SU-DHL-6 (cell line): ENCODE data around the gene BCL2.

ENCODE experiments used
- H2AFZ ChIP-seq: fragments of 200-600 bp; sonication (generic); 2 replicates; pipeline ENCODE4 v1.6.1; 2014; ENCODE audit warnings: low read depth, mild to moderate bottlenecking, moderate library complexity, mixed read lengths, antibody characterized with exemption, low read length; ENCODE audit not compliant: severe bottlenecking
- H3F3A ChIP-seq: fragments of 200-600 bp; shearing (Covaris generic); 2 replicates; pipeline ENCODE4 v1.6.0; 2016; ENCODE audit warnings: antibody characterized with exemption, mild to moderate bottlenecking; ENCODE audit not compliant: insufficient read depth
- H3K27ac ChIP-seq: fragments of 200-600 bp; sonication (generic); 2 replicates; pipeline ENCODE4 v1.5.1; 2016; ENCODE audit warnings: low read depth, mild to moderate bottlenecking, low read length, moderate library complexity, mixed read lengths
- H3K27me3 ChIP-seq: fragments of 200-600 bp; sonication (generic), shearing (Covaris generic); 2 replicates; pipeline ENCODE4 v1.6.0; 2014; ENCODE audit warnings: mild to moderate bottlenecking, low read length
- H3K36me3 ChIP-seq: fragments of 200-600 bp; sonication (generic); 2 replicates; pipeline ENCODE4 v1.6.1; 2014; ENCODE audit warnings: mild to moderate bottlenecking, low read length, mixed read lengths
- H3K4me2 ChIP-seq: fragments of 300-600, 200-600 bp; shearing (Covaris generic), sonication (generic); 2 replicates; pipeline ENCODE4 v1.6.0; 2014; ENCODE audit warnings: low read length, low read depth, mild to moderate bottlenecking; ENCODE audit not compliant: poor library complexity, severe bottlenecking
- H3K4me3 ChIP-seq: fragments of 200-600 bp; sonication (generic); 2 replicates; pipeline ENCODE4 v1.5.1; 2014; ENCODE audit warnings: antibody characterized with exemption, low read length, mild to moderate bottlenecking, mixed read lengths; ENCODE audit not compliant: insufficient read depth, poor library complexity, severe bottlenecking
- H3K79me2 ChIP-seq: fragments of 200-600 bp; sonication (generic); 2 replicates; pipeline ENCODE4 v1.6.1; 2014; ENCODE audit warnings: mild to moderate bottlenecking, low read length, moderate library complexity; ENCODE audit not compliant: insufficient read depth
- H3K9ac ChIP-seq: fragments of 200-600 bp; sonication (generic); 2 replicates; pipeline ENCODE4 v1.7.0; 2014; ENCODE audit warnings: mild to moderate bottlenecking, low read length
- H3K9me2 ChIP-seq: fragments of 200-600 bp; sonication (generic); replicated peaks from 2 replicates; pipeline ENCODE4 v1.6.1; 2014; ENCODE audit warnings: low read length; ENCODE audit not compliant: insufficient read depth
- H3K9me3 ChIP-seq: fragments of 200-600 bp; sonication (generic); 2 replicates; pipeline ENCODE4 v1.6.1; 2014; ENCODE audit warnings: low read length, mixed read lengths; ENCODE audit not compliant: insufficient read depth
- H4K20me1 ChIP-seq: fragments of 200-600 bp; sonication (generic); 2 replicates; pipeline ENCODE4 v1.6.1; 2014; ENCODE audit warnings: low read depth, mild to moderate bottlenecking, antibody characterized with exemption, low read length, moderate library complexity, mixed read lengths
- EZH2phosphoT487 ChIP-seq: fragments of 200-600 bp; sonication (generic), shearing (Covaris generic); conservative IDR thresholded peaks from 2 replicates; pipeline ENCODE4 v1.6.1; 2018; ENCODE audit warnings: mild to moderate bottlenecking, antibody characterized with exemption, low read length, moderate library complexity, mixed read lengths
- TF ChIP-seq, protein P1 (sequence below): fragments of 200-600 bp; sonication (generic); IDR thresholded peaks from one replicate; pipeline ENCODE4 v1.5.1; 2017; ENCODE audit warnings: antibody characterized with exemption, mild to moderate bottlenecking, low read length, moderate library complexity; ENCODE audit not compliant: insufficient read depth, poor library complexity, severe bottlenecking

The BCL2 gene

DNA sequence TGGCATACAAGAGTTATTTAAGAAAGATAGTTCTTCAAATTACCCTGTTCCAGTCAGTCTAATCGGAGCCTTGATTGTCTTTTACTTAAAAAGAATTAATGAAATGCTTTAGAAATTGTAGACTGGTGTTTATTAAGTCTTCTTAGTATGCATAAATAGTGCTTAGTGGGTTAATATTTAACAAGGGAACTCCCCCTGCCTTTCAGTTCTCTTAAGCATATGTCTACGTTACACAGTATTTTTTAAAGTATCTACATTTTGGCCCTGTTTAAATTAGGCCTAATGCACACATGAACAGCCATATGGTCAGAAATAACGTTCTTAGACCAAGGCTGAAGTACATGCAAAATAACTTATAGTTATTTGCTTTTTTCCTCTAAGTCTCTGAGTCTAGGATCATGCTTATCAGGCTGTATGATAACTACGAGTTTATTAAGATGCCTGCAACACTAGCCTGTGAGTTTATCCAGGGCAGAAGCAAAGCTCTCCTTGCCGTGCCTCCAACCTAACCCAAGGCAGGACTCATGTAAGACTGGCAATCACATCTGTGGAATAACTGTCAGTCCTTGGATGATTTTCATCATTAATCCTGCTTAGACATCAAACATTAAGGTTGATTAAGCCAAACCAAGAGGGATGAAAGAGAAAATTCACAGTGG lies 6.7 kb downstream of the BCL2 start:
- peaks cover 49% of the 10 kb centered on the region for H4K20me1 ChIP-seq
- H3K27ac ChIP-seq, result peak overlapping the region; percentile 91
- H3F3A ChIP-seq, result peaks cover 41% of the 10 kb centered on the region; the same call in 1 of the 2 replicates
- H3K36me3 ChIP-seq, result peaks cover 44% of the 10 kb centered on the region
- peak overlapping the region; percentile 85 for H3K4me3 ChIP-seq
- H3K9me2 ChIP-seq, result no peaks in the 10 kb centered on the region
- H2AFZ ChIP-seq, result no peak overlapping the region
- H3K9ac ChIP-seq, result peak overlapping the region; percentile 83
- H3K9me3 ChIP-seq, result no peaks in the 10 kb centered on the region
- H3K79me2 ChIP-seq, result peaks cover 100% of the 10 kb centered on the region
- peak overlapping the region; percentile 86 for H3K4me2 ChIP-seq
- H3K27me3 ChIP-seq, result no peaks in the 10 kb centered on the region
- TF ChIP-seq, protein P1, sequence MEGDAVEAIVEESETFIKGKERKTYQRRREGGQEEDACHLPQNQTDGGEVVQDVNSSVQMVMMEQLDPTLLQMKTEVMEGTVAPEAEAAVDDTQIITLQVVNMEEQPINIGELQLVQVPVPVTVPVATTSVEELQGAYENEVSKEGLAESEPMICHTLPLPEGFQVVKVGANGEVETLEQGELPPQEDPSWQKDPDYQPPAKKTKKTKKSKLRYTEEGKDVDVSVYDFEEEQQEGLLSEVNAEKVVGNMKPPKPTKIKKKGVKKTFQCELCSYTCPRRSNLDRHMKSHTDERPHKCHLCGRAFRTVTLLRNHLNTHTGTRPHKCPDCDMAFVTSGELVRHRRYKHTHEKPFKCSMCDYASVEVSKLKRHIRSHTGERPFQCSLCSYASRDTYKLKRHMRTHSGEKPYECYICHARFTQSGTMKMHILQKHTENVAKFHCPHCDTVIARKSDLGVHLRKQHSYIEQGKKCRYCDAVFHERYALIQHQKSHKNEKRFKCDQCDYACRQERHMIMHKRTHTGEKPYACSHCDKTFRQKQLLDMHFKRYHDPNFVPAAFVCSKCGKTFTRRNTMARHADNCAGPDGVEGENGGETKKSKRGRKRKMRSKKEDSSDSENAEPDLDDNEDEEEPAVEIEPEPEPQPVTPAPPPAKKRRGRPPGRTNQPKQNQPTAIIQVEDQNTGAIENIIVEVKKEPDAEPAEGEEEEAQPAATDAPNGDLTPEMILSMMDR, result no peak
- TF ChIP-seq EZH2phosphoT487, result no peak

DNA sequence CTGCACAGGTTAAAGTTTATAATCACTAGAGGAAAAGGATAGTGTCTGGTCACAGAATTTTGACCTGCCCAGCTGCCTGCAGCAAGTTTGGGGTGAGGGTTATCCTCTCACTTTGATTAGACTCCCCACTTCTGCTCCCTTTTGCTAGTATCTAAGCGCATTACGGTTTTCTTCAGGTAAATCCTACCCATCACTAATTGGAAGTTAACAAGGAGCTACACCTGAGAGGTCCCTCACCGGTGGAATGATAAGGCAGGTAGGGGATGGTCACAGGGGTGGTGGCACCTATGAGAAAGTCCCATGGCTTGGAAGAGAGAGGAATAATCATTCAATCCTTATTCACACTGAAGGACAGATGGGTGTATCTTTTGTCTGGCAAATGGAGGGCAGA lies 7.6 kb downstream of the BCL2 start:
- Histone ChIP-seq H4K20me1 (peaks cover 54% of the 10 kb centered on the region), H3K4me2 (peak overlapping the region; percentile 86), H3K27ac (peak overlapping the region; percentile 91; the same call in 1 of the 2 replicates), H3K36me3 (peaks cover 35% of the 10 kb centered on the region), H3K9ac (no peak overlapping the region), H2AFZ (no peak overlapping the region), H3K4me3 (no peak overlapping the region), H3K79me2 (peaks cover 100% of the 10 kb centered on the region), H3F3A (peaks cover 44% of the 10 kb centered on the region; the same call in 1 of the 2 replicates), H3K9me3 (no peaks in the 10 kb centered on the region), H3K27me3 (no peaks in the 10 kb centered on the region), H3K9me2 (no peaks in the 10 kb centered on the region)
- TF ChIP-seq, protein P1, result no peak
- TF ChIP-seq EZH2phosphoT487, result no peak

DNA sequence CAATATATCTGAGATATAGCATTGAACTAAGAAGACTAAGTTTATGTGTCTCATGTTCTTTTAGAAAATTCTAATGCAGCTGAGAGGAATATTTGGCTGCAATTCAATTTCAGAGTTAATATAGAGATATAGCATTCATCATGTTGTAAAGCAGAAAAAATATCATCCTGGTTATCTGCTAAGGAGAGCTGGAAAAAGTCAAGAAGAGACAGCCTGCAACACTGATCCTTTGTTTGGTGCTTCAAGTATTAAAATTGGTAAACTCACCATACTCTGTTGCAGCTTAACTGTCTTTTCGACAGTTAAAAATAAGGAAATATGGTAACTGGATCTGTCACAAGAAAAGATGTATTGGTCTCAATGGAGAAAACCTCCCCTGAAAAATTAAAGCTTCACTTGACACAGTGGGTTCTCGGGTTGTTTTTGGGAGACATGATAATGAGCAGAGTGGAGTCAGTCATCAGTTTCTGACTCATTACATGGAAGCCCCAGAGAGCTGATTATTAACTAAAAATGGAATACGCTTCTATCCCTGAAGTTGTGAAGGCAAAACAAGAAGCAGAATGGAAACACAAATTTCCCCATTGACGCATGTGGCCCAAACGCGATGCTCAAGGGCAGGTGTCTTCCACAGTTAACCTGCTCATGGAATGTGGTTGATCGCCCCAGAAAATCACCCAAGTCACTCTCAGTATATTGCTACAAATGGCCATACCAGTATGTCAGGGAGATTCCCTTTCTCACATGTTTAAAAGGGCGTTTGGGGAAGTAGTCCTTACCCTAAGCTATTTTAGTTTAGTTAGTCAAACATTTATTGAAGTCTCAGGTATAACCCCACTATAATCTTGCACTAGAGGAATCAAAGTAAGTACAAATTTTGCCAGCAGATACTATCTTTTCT lies 8.2 kb downstream of the BCL2 start:
- no peaks in the 10 kb centered on the region for H3K27me3 ChIP-seq
- no peaks in the 10 kb centered on the region for H3K9me3 ChIP-seq
- no peak overlapping the region for H2AFZ ChIP-seq
- H4K20me1 ChIP-seq, result peaks cover 55% of the 10 kb centered on the region
- peaks cover 29% of the 10 kb centered on the region for H3K36me3 ChIP-seq
- H3K4me3 ChIP-seq, result no peak overlapping the region
- no peak overlapping the region for H3K9ac ChIP-seq
- no peak overlapping the region for H3K27ac ChIP-seq
- peaks cover 38% of the 10 kb centered on the region; the same call in 1 of the 2 replicates for H3F3A ChIP-seq
- no peaks in the 10 kb centered on the region for H3K9me2 ChIP-seq
- TF ChIP-seq, protein P1, result no peak
- no peak for TF ChIP-seq EZH2phosphoT487
- H3K79me2 ChIP-seq, result peaks cover 100% of the 10 kb centered on the region
- H3K4me2 ChIP-seq, result peak overlapping the region; percentile 86
